Measurements from ENCODE around the gene PAAF1.
"Not testable (repeated sequence)": the region's sequence is repeated elsewhere in the genome, so short reads cannot be mapped to it uniquely, and the experiment has no call there.

The PAAF1 gene

GRCh38 chr11:73883856-73884255 is 7.1 kb downstream of the PAAF1 start:
- no peak for DNase-seq (ENCODE audit: low read depth)

- no peak for DNase-seq (ENCODE audit: low read depth)
Observed at GRCh38 chr11:73888244-73888643, 11.4 kb downstream of the PAAF1 start.

GRCh38 chr11:73889019-73889418 is 12.2 kb downstream of the PAAF1 start:
- DNase-seq (ENCODE audit: low read depth) = no peak

GRCh38 chr11:73889536-73889935 is 12.7 kb downstream of the PAAF1 start:
- no peak for DNase-seq (ENCODE audit: low read depth)

- DNase-seq (ENCODE audit: low read depth) = no peak
Observed at GRCh38 chr11:73893041-73893440, 16.2 kb downstream of the PAAF1 start.

- DNase-seq (ENCODE audit: low read depth) = no peak
Observed at GRCh38 chr11:73894725-73895335, 18.0 kb downstream of the PAAF1 start.

- no peak for DNase-seq (ENCODE audit: low read depth)
Observed at GRCh38 chr11:73902303-73902702, 25.5 kb downstream of the PAAF1 start.

GRCh38 chr11:73907191-73907590 is 30.4 kb downstream of the PAAF1 start:
- no peak for DNase-seq (ENCODE audit: low read depth)

GRCh38 chr11:73912026-73912425 is 35.2 kb downstream of the PAAF1 start:
- no peak for DNase-seq (ENCODE audit: low read depth)

- no peak for DNase-seq (ENCODE audit: low read depth)
Observed at GRCh38 chr11:73913472-73913871, 36.7 kb downstream of the PAAF1 start.

- no peak for DNase-seq (ENCODE audit: low read depth)
Observed at GRCh38 chr11:73914284-73914683, 37.5 kb downstream of the PAAF1 start.

GRCh38 chr11:73916435-73916834 is 39.6 kb downstream of the PAAF1 start:
- DNase-seq (ENCODE audit: low read depth) = no peak

GRCh38 chr11:73921180-73921579 is 44.4 kb downstream of the PAAF1 start:
- no peak for DNase-seq (ENCODE audit: low read depth)

- no peak for DNase-seq (ENCODE audit: low read depth)
Observed at GRCh38 chr11:73929388-73929787, 52.6 kb downstream of the PAAF1 start.

GRCh38 chr11:73931039-73931645 is 54.3 kb downstream of the PAAF1 start:
- DNase-seq (ENCODE audit: low read depth) = no peak

- DNase-seq (ENCODE audit: low read depth) = no peak
Observed at GRCh38 chr11:73931951-73932350, 55.2 kb downstream of the PAAF1 start.

- DNase-seq (ENCODE audit: low read depth) = no peak
Observed at GRCh38 chr11:73932781-73933180, 56.0 kb downstream of the PAAF1 start.

- not testable (repeated sequence) for DNase-seq (ENCODE audit: low read depth)
Observed at GRCh38 chr11:73936047-73936446, 59.2 kb downstream of the PAAF1 start.

- DNase-seq (ENCODE audit: low read depth) = no peak
Observed at GRCh38 chr11:73939096-73939495, 62.3 kb downstream of the PAAF1 start.

GRCh38 chr11:73940801-73941570 is 64.2 kb downstream of the PAAF1 start:
- no peak for DNase-seq (ENCODE audit: low read depth)

GRCh38 chr11:73942010-73942409 is 65.2 kb downstream of the PAAF1 start:
- no peak for DNase-seq (ENCODE audit: low read depth)

GRCh38 chr11:73944085-73944484 is 67.3 kb downstream of the PAAF1 start:
- no peak for DNase-seq (ENCODE audit: low read depth)

- DNase-seq (ENCODE audit: low read depth) = no peak
Observed at GRCh38 chr11:73944901-73945300, 68.1 kb downstream of the PAAF1 start.
